Endothelial cell of umbilical vein (primary cell): Measurements from ENCODE around the gene CCDC93. TPM values are rescaled to one million over a fixed set of nuclear protein-coding genes. Genes with fewer than 3 reads are reported as not detected.
A peak's percentile ranks its signal among the peaks of the same experiment; 100 is the strongest.

Source experiments
- BruUV-seq: library from RNA; stranded (reverse); fragments of 400-500 nt; replicated peaks from 2 replicates; lab custom pipeline; 2021; lab: Mats Ljungman, UMichigan
- CTCF ChIA-PET: fragments of 300-600, 350-600 bp; sonication (Branson Sonifier 250); formaldehyde crosslinking; loops from one replicate; lab custom pipeline; 2021; ENCODE audit warnings: antibody characterized with exemption, inconsistent platforms; lab: Charles Lee
- POLR2A ChIA-PET: fragments of 300-600, 350-600 bp; sonication (Branson Sonifier 250); formaldehyde crosslinking; loops from one replicate; lab custom pipeline; 2021; ENCODE audit warnings: antibody characterized with exemption, inconsistent platforms; lab: Charles Lee
- DNase-seq: peaks from one replicate; pipeline ENCODE4 v3.0.0-alpha.2; 2011; ENCODE audit warnings: low read depth, low spot score
- FAIRE-seq: peaks from 2 replicates; lab custom pipeline; 2011; peaks lifted over from hg19 to GRCh38; lab: Jason Lieb, UNC
- H2AFZ ChIP-seq: 2 replicates; pipeline ENCODE4 v1.6.0; 2012; ENCODE audit warnings: low read depth, low read length, control low read depth, inconsistent platforms
- H3K27ac ChIP-seq: 2 replicates; pipeline ENCODE4 v1.5.1; 2011; ENCODE audit warnings: low read depth, mild to moderate bottlenecking, control low read depth, low read length, moderate library complexity; ENCODE audit not compliant: insufficient read depth
- H3K27me3 ChIP-seq, 2 experiments: 2 replicates each; pipeline versions ENCODE4 v1.6.0 to v1.6.1; 2011; ENCODE audit warnings: low read length in 2 of 2, mixed read lengths in 1 of 2; ENCODE audit not compliant: control insufficient read depth in 2 of 2, insufficient read depth in 2 of 2
- H3K36me3 ChIP-seq, 2 experiments: 2 replicates in 1 of 2; 3 replicates in 1 of 2; pipeline ENCODE4 v1.5.1; 2011; ENCODE audit warnings: low read length in 2 of 2, mild to moderate bottlenecking in 1 of 2, moderate library complexity in 1 of 2; ENCODE audit not compliant: control insufficient read depth in 2 of 2, insufficient read depth in 2 of 2; ENCODE audit errors: extremely low read depth in 1 of 2
- H3K4me1 ChIP-seq: 3 replicates; pipeline ENCODE4 v1.5.1; 2011; ENCODE audit warnings: mild to moderate bottlenecking, low read length; ENCODE audit not compliant: control insufficient read depth, insufficient read depth; ENCODE audit errors: extremely low read depth
- H3K4me2 ChIP-seq: 2 replicates; pipeline ENCODE4 v1.6.1; 2011; ENCODE audit warnings: low read length, control low read depth, mixed read lengths; ENCODE audit not compliant: insufficient read depth
- H3K4me3 ChIP-seq, 3 experiments: fragments of 200-600 bp in 1 of 3; sonication (generic), shearing (Covaris generic) in 1 of 3; replicated peaks in 1 of 3; 2 replicates each; pipeline ENCODE4 v1.5.1; 2011 to 2016; ENCODE audit warnings: control low read depth in 3 of 3, low read length in 3 of 3, mild to moderate bottlenecking in 2 of 3, inconsistent platforms in 1 of 3, low read depth in 1 of 3, moderate library complexity in 1 of 3; ENCODE audit not compliant: insufficient read depth in 1 of 3
- H3K79me2 ChIP-seq: 2 replicates; pipeline ENCODE4 v1.6.0; 2012; ENCODE audit warnings: low read length, inconsistent platforms; ENCODE audit not compliant: control insufficient read depth, insufficient read depth
- H3K9ac ChIP-seq: replicated peaks from 2 replicates; pipeline ENCODE3; 2011; ENCODE audit warnings: low read length, control low read depth; ENCODE audit not compliant: insufficient read depth; ENCODE audit errors: extremely low read depth
- H3K9me1 ChIP-seq: replicated peaks from 3 replicates; pipeline ENCODE4 v1.6.0; 2011; ENCODE audit warnings: mild to moderate bottlenecking, low read length; ENCODE audit not compliant: control insufficient read depth, insufficient read depth; ENCODE audit errors: extremely low read depth
- H3K9me3 ChIP-seq: replicated peaks from 2 replicates; pipeline ENCODE4 v1.5.1; 2012; ENCODE audit warnings: low read length, inconsistent platforms; ENCODE audit not compliant: control insufficient read depth, insufficient read depth
- H4K20me1 ChIP-seq: replicated peaks from 2 replicates; pipeline ENCODE3; 2011; ENCODE audit warnings: mild to moderate bottlenecking, low read length; ENCODE audit not compliant: control insufficient read depth, insufficient read depth; ENCODE audit errors: extremely low read depth
- EZH2 ChIP-seq: IDR thresholded peaks from 2 replicates; pipeline ENCODE4 v1.6.1; 2012; ENCODE audit warnings: borderline replicate concordance, low read depth, mild to moderate bottlenecking, moderate library complexity, low read length, inconsistent platforms; ENCODE audit not compliant: severe bottlenecking
- FOS ChIP-seq: IDR thresholded peaks from 2 replicates; pipeline ENCODE4 v1.6.1; 2011; ENCODE audit warnings: mild to moderate bottlenecking, low read length, moderate library complexity, borderline replicate concordance; ENCODE audit not compliant: insufficient read depth
- GATA2 ChIP-seq: IDR thresholded peaks from 2 replicates; pipeline ENCODE4 v1.7.0; 2011; ENCODE audit warnings: low read depth, mild to moderate bottlenecking, moderate library complexity, mixed read lengths, low read length; ENCODE audit not compliant: insufficient read length, insufficient read depth
- JUN ChIP-seq: IDR thresholded peaks from 2 replicates; pipeline ENCODE4 v1.6.1; 2011; ENCODE audit warnings: borderline replicate concordance, low read depth; ENCODE audit not compliant: insufficient read length, insufficient read depth
- POLR2A ChIP-seq: IDR thresholded peaks from 2 replicates; pipeline ENCODE4 v1.6.1; 2012; ENCODE audit warnings: low read depth, mild to moderate bottlenecking, control low read depth, low read length
- POLR2AphosphoS5 ChIP-seq: IDR thresholded peaks from 2 replicates; pipeline ENCODE4 v1.6.1; 2012; ENCODE audit warnings: low read depth, mild to moderate bottlenecking, control low read depth, low read length, moderate library complexity; ENCODE audit not compliant: insufficient read depth
- dilution Hi-C: fragments of 300-500 bp; cut with MboI; formaldehyde crosslinking; loops from one replicate; pipeline ENCODE4 v1.15.0; 2019; ENCODE audit warnings: low sequenced_read_pairs; ENCODE audit not compliant: extremely low pct_ligation_motif_present
- intact Hi-C: fragments of 100-400 bp; cut with micrococcal nuclease; formaldehyde crosslinking; loops from one replicate; pipeline ENCODE4 v1.10.0; 2022
- polyA plus RNA-seq, 4 experiments: library from polyadenylated mRNA; depleted of rRNA in 3 of 4; stranded (reverse) in 3 of 4; unstranded in 1 of 4; fragments of >200 nt; gene quantifications; 2 replicates each; pipeline versions ENCODE4 v1.2.1 to v1.2.3, GENCODE V29; 2011 to 2012; ENCODE audit warnings: missing spikeins in 1 of 4
- total RNA-seq: library from RNA; stranded (reverse); gene quantifications from 2 replicates; pipeline ENCODE4 v1.2.3, GENCODE V29; 2021
- TF ChIP-seq, protein P1 (sequence below), 2 donors: IDR thresholded peaks; 1 replicate in 1 of 2; 2 replicates in 1 of 2; pipeline ENCODE4 v1.5.1; 2011; ENCODE audit warnings: low read length in 2 of 2, mild to moderate bottlenecking in 2 of 2, moderate library complexity in 2 of 2, control low read depth in 1 of 2, inconsistent platforms in 1 of 2, low read depth in 1 of 2; ENCODE audit not compliant: insufficient read depth in 1 of 2; ENCODE audit errors: extremely low read depth in 1 of 2
- TF ChIP-seq, protein P2 (sequence below): IDR thresholded peaks from 2 replicates; pipeline ENCODE4 v1.6.1; 2011; ENCODE audit not compliant: insufficient read depth, insufficient read length

The CCDC93 gene
- total and polyA plus RNA-seq, 2 donors (not counting 3 experiments of a cell fraction or from before 2014, with no cell fraction given): 13.8 to 35.1 TPM

DNA sequence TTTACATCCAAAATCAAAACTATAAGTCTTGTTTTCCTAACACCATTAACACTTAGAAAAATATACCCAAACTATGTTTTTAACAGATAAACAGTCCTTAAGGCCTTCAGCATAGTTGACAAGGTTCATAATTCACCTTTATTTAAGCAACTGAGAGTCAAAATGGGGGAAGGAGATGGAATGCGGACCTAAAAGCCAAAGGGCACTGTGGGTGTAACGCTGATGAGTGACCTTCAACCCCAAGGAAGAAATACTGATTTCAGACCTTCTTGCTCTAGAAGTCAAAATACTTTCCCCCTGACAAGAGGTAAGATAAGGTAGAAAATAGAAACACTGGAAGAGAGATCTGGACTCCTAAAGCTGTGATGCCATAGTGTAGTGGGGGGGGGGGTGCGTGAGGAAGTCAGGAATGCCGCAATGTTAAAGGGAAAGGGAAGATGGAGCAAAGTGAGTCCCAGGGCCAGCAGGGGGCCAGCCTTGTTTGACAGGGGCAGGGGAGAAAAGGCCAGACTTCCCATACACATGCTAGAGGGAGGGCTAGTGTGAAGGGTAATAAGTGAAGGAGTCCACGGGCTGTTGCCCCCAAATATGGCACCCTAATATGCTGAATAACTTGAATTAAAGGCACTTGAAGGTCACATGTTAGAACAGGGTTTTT, 31.4 kb downstream of the CCDC93 start:
- H3K27ac ChIP-seq: no peak overlapping the region
- TSS peak; percentile 22 for BruUV-seq
- dilution Hi-C loops: no loop called here

More for the DNA sequence above, 31.4 kb downstream of the CCDC93 start:
- ChIA-PET POLR2A (no interaction called here), CTCF (no interaction called here)
- Histone ChIP-seq H3K79me2 (peaks cover 11% of the 10 kb centered on the region), H3K9ac (no peak overlapping the region), H3K9me1 (no peaks in the 10 kb centered on the region), H4K20me1 (peaks cover 2% of the 10 kb centered on the region), H2AFZ (no peak overlapping the region), H3K36me3 (peaks cover 4 to 5% of the 10 kb centered on the region in 2 experiments), H3K4me3 (no peak overlapping the region), H3K4me1 (peaks cover 13% of the 10 kb centered on the region), H3K27me3 (no peaks in the 10 kb centered on the region), H3K4me2 (no peak overlapping the region), H3K9me3 (no peaks in the 10 kb centered on the region)
- intact Hi-C loops: no loop called here
- FAIRE-seq: no peak
- TF ChIP-seq, protein P1, sequence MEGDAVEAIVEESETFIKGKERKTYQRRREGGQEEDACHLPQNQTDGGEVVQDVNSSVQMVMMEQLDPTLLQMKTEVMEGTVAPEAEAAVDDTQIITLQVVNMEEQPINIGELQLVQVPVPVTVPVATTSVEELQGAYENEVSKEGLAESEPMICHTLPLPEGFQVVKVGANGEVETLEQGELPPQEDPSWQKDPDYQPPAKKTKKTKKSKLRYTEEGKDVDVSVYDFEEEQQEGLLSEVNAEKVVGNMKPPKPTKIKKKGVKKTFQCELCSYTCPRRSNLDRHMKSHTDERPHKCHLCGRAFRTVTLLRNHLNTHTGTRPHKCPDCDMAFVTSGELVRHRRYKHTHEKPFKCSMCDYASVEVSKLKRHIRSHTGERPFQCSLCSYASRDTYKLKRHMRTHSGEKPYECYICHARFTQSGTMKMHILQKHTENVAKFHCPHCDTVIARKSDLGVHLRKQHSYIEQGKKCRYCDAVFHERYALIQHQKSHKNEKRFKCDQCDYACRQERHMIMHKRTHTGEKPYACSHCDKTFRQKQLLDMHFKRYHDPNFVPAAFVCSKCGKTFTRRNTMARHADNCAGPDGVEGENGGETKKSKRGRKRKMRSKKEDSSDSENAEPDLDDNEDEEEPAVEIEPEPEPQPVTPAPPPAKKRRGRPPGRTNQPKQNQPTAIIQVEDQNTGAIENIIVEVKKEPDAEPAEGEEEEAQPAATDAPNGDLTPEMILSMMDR (IDR thresholded peaks at IDR 0.05; ENCODE audit: extremely low read depth in 1 of 2, insufficient read depth in 1 of 2, low read depth in 1 of 2, low read length in 2 of 2): no peak
- TF ChIP-seq EZH2: no peak
- TF ChIP-seq FOS: no peak
- no peak for TF ChIP-seq GATA2
- TF ChIP-seq, protein P2, sequence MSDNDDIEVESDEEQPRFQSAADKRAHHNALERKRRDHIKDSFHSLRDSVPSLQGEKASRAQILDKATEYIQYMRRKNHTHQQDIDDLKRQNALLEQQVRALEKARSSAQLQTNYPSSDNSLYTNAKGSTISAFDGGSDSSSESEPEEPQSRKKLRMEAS: no peak
- TF ChIP-seq JUN: no peak
- TF ChIP-seq POLR2AphosphoS5: no peak
- TF ChIP-seq POLR2A: no peak
- no peak for DNase-seq
